GM18502 (cell line): ENCODE measurements around the gene LRP1.

Experiments
- ATAC-seq: cut with Tn5 transposase; IDR thresholded peaks from one replicate; pipeline ENCODE4 v1.9.1; 2021; ENCODE audit warnings: mild to moderate bottlenecking; ENCODE audit not compliant: unreplicated experiment, poor library complexity

LRP1 gene

GRCh38 chr12:57216921-57217879, 88.9 kb downstream of the LRP1 start:
- ATAC-seq = peak; percentile 2

DNA sequence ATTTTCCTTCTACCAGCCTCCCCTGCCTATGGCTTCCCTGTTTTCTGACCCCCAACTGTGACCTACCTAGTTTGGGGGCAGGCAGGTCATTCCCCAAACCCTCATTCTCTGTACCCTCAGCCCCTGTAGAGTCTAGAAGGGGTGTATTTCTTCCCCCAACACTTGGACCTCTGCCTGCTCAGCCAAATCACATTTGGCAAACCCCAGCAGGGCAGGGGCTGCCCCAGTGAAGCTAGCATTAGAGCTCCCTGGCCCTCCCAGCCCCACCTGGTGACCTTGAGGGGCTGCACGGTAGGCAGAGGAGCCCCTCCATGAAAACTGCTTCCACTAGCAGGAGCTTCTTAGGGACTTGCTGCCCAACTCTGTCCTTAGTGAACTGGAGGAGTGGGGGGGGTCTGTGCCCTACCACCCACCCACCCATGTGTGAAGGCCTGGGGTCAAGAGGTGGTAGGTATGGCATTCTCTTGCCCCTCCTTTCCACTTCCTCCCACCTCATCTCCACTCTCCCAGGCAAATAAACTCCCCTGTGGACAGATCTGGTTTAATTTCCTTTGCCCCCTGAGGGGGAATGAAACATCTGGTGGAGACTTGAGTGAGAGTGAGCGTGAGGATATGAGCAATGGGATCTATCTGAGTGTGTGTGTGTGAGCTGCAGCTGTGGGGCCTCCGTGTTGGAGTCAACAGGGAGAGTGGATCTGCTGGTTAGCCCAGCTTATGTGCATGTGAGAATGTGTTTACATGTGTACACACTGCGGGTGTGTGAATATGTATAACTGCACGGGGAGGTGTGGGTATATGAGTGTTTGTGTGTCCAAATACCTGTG, 90.0 kb downstream of the LRP1 start:
- no peak for ATAC-seq

GRCh38 chr12:57219205-57219992, 91.1 kb downstream of the LRP1 start:
- no peak for ATAC-seq

GRCh38 chr12:57219993-57220754, 91.9 kb downstream of the LRP1 start:
- ATAC-seq = no peak

GRCh38 chr12:57220770-57221168, 92.5 kb downstream of the LRP1 start:
- no peak for ATAC-seq

DNA sequence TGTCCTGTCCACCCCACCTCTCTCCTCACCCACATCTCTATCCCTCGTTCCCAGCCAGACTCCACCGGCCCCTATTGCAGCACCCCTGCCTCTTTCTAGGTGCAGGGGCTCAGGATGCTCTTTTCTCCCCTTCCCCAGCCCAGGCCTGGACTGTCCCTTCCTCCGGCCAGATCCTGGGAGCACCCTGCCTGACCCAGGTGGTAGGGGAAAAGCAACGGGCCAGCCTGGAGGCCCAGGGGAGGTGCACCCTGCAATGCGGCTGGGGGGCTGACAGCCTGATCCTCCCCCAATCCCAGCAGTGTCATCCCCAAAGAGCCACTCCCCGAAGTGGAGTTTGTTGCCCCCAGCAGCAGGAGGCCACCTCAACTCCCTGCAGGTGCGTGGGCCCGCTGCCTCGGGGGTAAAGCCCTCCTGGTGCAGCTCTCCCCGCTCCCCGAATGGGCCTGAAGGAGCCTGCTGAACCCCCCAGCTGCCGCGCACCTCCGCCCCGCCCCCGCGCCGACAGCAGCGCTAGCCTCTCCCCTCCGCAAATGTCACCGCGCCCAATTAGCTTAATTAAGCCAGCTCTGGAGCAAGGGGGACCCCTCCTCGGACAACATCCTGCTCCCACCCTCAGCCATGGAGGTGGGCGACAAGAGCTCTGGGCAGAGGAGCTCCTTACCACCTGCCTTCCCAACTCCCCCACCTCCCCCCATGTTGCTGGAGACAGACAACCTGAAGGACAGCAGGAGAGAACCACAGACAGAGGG, 93.1 kb downstream of the LRP1 start:
- no peak for ATAC-seq

GRCh38 chr12:57222286-57223190, 94.3 kb downstream of the LRP1 start:
- ATAC-seq = no peak

GRCh38 chr12:57223191-57224165, 95.2 kb downstream of the LRP1 start:
- ATAC-seq = no peak

GRCh38 chr12:57224278-57224972, 96.1 kb downstream of the LRP1 start:
- ATAC-seq = no peak

GRCh38 chr12:57224973-57225679, 96.8 kb downstream of the LRP1 start:
- ATAC-seq = peak; percentile 42

GRCh38 chr12:57225680-57226210, 97.5 kb downstream of the LRP1 start:
- no peak for ATAC-seq

- ATAC-seq = no peak
Measured at GRCh38 chr12:57226588-57227314, 98.5 kb downstream of the LRP1 start.

DNA sequence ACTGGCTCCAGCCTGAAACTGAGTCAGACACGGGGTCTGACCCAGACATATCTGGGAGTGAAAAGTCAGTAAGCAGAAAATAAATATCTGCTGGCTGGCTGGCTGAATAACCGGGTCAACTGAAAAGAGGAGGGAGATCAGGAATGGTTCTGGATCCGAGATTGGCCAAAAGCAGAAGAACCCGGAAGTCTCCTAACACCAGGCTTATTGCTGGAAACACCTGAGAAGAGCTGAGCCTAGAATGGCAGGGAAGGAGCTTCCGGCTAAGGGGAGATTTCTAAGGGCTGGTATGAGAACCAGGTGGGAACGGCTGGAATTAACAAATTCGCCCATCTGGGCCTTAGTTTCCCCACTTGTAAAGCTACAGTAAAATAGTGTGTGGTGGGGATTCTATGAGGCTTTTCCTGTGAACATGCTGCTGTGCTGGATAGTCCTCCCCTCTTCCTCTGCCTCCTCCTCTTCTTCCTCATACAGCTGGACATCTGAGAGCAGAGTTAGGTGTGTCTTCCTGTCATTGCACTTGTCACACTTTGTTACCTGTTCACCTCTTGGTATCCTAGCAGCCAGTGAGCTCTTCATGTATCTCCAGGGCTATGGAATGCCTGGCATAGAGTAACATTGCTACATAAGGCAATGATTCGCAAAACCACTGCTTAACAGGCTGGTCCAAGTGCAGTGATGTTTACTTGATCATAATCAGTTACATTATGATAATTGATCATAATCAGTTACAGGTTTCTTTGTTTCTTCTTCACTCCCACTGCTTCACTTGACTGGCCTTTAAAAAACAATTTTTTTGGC, 99.2 kb downstream of the LRP1 start:
- no peak for ATAC-seq

DNA sequence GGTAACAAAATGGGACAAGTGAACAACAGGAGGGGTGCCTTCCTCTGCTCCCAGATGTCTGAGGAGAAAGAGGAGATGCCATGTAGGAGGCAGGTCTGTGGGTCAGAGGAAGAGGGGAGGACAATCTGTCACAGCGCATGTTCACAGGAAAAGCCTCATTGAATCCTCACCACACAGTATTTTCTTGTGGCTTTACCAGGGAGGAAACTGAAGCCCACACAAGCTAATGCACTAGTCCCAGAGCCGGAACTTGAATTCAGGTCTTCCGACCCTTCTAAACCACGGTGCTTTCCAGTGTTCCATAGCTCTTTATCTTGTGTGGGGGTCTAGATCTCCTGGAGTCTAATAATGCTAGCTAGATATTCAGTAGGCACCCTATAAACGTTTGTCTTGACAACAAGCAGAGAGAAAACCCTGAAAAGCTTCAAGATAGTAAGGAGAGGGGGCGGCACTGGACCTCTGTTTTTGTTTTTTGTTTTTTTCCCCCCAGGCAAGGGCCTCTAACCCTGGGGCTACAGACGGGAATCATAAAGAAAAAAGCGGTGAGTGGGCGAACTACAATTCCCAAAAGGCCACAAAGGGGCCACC, 100.9 kb downstream of the LRP1 start:
- ATAC-seq = peak; percentile 16
